NCI-H2107 treated with DMSO at 0.1 percent for 48 hours (cell line): ENCODE data around the gene APRT.
"Not testable (repeated sequence)": the region's sequence is repeated elsewhere in the genome, so short reads cannot be mapped to it uniquely, and the experiment has no call there.

Experiments used
- DNase-seq: peaks from one replicate; lab custom pipeline; 2025; ENCODE audit not compliant: unreplicated experiment; lab: John Stamatoyannopoulos, UW

The APRT gene

DNA sequence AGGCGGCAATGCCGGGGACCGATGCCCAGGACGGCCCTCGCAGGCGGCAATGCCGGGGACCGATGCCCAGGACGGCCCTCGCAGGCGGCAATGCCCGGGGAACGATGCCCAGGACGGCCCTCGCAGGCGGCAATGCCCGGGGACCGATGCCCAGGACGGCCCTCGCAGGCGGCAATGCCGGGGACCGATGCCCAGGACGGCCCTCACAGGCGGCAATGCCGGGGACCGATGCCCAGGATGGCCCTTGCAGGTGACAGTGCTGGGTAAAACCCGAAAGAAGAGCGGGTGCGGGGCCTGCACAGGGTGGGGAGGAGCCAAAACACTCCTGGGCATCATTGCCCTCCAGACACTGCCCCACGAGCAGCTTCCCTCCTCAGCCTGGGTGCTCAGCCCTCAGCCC lies 11.9 kb upstream of the APRT start:
- DNase-seq, result not testable (repeated sequence)

DNA sequence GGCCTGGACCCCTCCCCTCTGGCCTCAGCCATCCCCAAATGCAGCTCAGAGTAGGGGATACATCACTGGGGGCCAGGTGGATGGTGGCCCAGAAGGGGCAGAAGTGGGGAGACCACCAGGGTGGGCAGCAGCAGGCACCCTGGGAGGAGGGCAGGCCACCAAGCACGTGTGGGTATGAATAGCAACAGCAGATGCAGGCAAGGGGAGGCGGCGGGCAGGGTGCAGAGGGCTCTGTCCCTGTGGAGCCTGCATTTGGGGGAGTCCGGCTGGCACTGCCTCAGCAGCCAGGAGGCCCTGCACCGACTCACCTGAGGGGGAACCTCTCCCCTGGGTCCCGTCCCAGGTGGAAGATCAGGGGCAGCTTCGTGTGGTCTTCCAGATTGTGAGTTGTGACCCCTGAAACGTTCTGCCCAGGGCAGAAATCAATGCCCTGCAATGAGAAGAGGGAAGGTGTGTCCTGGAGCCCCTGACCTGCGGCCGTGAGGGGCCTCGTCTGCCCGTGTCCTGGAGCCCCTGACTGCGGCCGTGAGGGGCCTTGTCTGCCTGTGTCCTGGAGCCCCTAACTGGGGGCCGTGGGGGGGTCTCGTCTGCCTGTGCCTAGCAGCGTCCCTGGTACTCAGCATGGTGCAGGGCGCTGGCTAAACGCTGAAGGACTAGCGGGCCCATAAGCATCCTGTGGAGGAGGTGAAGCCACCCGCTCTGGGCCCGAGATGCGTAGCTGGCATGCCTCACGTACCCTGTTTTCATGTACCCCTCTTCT lies 10.7 kb upstream of the APRT start:
- DNase-seq, result no peak

- DNase-seq, result no peak
Measured at GRCh38 chr16:88821168-88821850, 9.6 kb upstream of the APRT start.

DNA sequence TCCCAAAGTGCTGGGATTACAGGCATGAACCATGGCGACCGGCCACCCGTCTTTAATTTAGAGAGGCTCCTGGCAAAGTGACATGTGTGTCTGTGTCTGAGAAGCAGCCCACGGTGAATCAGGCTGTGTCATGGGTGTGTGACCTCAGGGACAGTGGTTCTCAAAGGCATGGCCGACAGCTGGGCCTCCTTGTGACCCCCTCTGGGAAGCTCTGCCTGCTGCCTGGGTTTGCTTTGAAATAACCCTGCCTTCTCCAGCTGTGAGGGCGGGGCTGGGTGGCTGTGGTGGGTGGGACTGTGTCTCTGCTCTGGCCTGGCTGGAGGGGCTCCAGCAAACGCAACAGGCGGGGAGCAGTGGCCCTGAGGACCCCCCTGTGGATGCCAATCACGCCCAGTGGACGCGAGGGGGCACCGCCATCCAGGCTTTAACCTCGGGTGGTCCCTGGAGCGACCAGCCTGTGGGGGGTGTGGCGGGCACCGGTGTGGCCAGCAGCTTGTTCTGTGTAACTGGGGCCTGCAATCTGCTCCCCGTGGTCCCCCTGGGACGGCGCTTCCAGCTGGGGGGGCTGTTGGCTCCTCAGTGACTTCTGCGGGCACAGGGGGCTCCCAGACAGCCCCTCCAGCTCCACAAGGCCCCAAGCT lies 8.8 kb upstream of the APRT start:
- no peak for DNase-seq

GRCh38 chr16:88819126-88819525 lies 7.4 kb upstream of the APRT start:
- DNase-seq, result no peak

GRCh38 chr16:88818575-88818874 lies 6.8 kb upstream of the APRT start:
- DNase-seq, result no peak

DNA sequence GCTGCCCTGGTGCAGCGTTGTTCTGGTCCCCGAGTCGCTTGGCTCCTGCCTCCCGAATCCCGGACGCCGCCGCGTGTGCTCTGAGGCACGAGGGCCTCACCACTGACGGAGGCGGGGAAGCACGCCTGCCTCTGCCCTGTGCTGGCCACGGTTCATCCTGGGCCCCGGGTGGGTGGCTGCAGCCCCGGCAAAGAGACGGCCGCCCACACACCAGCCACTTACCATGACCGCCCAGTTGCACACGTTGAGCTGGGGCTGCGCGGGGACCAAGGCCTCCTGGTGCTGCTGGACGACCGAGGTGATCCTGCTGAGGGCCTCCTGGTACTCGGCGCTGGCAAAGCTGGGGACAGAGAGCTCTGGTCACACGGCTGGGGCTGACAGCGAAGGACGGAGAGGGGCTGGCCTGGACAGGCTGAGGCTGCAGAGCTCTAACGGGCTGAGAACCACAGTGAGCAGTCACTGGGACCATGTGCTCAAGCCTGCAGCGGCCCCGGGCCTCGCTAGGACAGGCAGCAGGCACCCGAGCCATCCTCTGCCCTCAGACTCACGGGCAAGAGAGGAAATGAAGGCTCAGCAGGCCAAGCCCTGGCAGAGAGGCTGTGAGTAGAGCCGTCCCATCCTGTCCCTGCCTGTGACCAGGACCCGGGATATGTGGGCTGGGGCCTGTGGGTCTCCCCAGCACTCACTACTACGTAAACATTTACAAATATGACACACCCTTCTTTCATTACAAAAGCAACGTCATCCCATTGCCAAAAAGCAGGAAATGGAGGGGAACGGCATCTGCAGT lies 6.3 kb upstream of the APRT start:
- DNase-seq, result no peak

DNA sequence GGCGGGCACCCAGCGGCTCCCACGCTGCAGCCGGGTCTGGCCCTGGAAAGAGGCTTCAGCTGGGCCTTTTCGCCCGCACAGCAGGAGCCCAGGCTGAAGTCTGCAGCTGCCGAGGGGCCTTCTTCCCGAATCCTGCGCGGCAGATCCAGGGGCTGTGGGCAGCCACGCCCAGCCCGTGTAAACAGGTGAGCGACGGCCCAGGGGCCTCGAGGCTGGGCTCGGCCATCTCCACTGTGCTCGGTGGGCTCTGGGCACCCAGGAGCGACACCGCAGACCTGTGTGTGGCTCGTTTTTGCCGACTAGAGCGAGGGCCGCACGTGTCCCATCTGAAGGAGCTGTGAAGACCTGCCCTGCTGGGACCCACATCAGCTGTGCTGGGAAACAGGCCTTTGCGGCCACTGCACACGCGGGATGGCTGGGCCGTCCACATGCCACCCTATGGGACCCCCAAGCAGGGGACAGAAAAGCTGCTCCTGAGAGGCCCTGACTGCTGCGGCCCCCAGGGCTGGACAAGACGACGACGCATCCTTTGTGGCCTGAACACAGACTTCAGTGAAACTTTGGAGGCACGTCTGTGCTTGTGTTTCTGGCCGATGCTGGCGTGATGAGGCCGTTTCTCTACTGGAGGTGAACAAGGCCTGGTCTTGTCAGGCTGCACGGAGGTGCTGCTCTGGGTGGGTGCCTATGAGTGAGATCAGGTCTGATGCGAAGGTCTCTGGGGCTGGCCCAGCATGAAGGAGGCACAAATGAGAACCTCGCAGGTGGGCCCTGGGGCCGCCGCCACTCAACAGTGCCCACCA lies 5.2 kb upstream of the APRT start:
- no peak for DNase-seq

DNA sequence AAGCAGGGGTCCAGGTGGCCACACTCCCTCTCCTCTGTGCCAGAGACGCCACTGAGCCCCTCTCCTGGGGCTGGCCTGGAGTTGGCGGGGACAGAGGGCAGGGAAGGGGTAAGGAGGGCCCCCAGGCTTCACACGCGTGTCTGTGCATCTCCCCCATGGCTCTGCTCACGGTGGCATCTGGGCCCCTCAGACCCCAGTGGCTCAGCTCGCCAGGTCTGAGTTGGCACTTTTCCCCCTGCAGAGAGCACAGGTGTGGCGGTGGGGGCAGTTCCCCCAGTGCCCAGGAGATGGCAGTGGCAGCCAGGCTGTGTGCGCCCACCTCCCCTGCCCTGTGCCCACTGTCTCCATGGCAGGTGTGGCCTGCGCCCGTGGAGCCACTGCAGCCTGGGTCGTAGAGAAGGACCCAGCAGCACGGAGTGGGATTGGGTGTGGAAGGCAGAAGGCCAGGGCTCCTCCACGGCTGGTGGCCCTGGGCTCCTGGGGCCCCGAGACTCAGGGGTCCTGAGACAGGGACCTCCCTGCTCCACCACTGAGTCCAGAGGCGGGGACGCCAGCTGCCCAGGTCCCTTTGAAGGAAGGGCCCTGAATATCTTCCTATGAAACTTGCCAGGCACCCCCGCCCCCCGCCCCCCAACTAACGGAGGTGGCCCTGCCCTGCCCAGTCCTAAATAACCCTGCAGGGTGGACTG lies 4.3 kb upstream of the APRT start:
- DNase-seq, result peak; percentile 10

- DNase-seq, result no peak
Measured at GRCh38 chr16:88815227-88815626, 3.5 kb upstream of the APRT start.

- DNase-seq, result no peak
Measured at GRCh38 chr16:88814144-88814502, 2.4 kb upstream of the APRT start.

DNA sequence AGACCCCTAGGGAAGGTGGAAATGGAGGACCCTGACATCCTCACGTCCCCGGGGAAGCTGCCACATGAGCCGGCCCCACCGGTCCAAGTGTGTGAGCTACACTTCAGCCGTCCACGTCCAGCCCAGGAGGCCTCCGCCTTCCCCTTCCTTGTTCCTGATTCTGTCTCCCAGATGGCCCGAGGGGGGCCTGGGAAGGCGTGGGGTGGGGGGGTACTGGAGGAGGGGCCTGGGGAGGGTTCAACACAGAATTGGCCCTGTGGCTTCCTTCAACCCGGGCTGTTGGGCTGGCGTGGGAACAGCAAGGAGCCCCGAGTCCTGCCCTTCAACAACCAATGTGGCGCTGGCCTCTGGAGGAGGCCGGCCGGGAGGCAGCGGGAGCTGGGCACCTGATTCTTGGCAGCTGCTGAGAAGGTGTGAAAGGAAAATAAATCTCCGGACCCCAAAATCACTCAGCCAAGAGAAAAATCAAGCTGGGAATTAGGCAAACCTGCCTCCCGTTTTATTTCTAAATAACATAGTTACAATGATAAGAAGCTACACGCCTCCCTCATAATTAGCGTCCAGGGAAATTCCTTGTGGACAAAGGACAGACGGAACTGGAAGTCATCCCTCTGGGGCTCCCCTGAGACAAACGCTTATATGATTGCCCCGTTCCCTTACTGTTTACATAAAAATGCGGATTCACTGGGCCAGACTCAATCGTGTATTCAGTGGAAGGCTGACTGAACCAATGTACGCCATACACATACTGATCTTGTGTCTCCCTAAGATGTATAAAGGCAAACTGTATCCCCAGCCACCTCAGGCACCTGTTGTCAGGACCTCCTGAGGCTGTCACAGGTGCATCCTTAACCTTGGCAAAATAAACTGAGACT lies 1.8 kb upstream of the APRT start:
- DNase-seq, result no peak

DNA sequence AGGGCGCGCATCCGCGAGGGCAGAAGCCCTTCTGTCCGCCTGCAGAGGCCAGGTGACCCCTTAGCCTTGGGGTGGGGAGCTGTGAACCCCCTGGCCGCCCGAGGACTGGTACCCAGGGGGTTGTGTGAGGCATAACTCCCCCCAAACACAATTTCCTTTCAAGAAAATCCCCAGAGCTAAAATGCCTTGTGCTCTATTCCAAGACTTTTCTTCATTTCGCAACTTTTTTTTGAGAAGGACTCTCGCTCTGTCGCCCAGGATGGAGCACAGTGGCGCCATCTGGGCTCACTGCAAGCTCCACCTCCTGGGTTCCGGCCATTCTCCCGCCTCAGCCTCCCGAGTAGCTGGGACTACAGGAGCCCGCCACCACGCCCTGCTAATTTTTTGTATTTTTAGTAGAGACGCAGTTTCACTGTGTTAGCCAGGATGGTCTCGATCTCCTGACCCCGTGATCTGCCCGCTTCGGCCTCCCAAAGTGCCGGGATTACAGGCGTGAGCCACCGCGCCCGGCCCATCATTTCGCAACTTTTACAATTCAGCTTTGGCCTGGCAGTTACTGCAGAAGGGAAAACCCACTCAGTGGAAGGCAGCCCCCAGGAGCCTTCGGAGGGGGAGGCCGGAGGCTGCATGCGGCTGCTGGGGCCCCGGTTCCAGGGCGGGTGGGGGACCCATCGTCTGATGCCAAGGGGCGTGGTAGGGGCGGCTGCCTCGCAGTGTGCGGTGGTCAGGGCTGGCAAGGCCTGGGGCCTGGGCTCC lies 963 bp upstream of the APRT start:
- DNase-seq, result no peak

DNA sequence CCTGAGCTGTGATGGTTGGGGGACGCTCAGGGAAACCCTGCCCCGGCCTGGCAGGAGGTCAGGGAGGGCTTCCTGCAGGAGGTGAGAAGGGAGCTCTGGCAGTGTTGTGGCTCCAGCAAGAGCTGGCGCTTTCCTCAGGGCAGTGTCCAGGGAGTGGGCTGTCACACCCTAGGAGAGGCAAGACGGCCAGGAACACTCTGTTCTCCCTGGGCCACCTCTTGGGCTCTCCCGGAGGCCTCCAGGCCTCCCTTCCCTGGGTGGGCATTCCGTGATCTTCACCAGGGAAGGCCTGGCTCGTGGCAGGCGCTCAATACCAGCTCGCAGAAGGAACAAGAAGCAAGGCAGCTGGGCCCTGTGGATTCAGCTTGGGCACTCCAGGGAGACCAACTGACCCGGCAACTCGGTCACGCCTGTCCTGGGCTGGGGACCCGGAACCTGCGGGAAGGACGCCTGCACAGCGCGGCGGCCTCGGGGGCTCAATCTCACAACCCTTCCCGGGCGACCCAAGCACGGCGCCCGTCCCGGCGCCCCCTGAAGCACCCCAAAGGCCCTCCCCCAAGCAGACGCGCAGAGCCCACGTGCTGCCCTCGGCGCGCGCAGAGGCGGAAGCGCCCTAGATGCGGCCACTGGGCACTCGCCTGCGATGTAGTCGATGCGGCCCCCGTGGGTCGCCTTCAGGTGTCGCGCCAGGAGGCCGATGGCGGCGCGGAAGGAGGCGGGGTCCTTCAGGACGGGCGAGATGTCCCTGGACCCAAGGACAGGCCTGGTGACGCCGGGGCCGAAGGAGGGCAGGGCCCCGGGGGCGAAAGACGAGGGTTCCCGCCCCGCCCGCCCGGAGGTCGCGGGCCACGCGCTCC lies 588 bp downstream of the APRT start:
- no peak for DNase-seq

- no peak for DNase-seq
Measured at GRCh38 chr16:88810166-88810911, 1.4 kb downstream of the APRT start.

GRCh38 chr16:88809676-88810165 lies 2.0 kb downstream of the APRT start:
- DNase-seq, result no peak
